HCT116 (cell line): Measurements from ENCODE around the gene TBC1D14.

ENCODE experiments used
- CTCF ChIP-seq, 3 experiments: fragments of 200-600 bp in 1 of 3; sonication (generic) in 1 of 3; IDR thresholded peaks in 2 of 3; conservative IDR thresholded peaks in 1 of 3; 2 replicates each; pipeline ENCODE4 v1.5.1; 2012 to 2017; ENCODE audit warnings: low read depth in 2 of 3, low read length in 2 of 3, antibody characterized with exemption in 1 of 3, borderline replicate concordance in 1 of 3, control low read depth in 1 of 3, mild to moderate bottlenecking in 1 of 3, mixed read lengths in 1 of 3, mixed run types in 1 of 3, moderate library complexity in 1 of 3; ENCODE audit not compliant: insufficient read depth in 1 of 3
- EGR1 ChIP-seq: IDR thresholded peaks from 2 replicates; pipeline ENCODE4 v1.6.1; 2012; ENCODE audit warnings: low read depth
- MAX ChIP-seq: IDR thresholded peaks from 2 replicates; pipeline ENCODE4 v1.6.1; 2012
- POLR2A ChIP-seq: IDR thresholded peaks from 2 replicates; pipeline ENCODE4 v1.7.0; 2011; ENCODE audit warnings: borderline replicate concordance; ENCODE audit not compliant: insufficient read depth, insufficient read length; ENCODE audit errors: extremely low read depth
- ZNF274 ChIP-seq: fragments of 200-500 bp; sonication (Bioruptor generic); IDR thresholded peaks from 2 replicates; pipeline ENCODE4 v1.6.1; 2014; ENCODE audit warnings: mild to moderate bottlenecking, low read depth, low read length, inconsistent platforms

GRCh38 chr4:7025040-7025602 is 115.5 kb downstream of the TBC1D14 start:
- TF ChIP-seq CTCF (IDR thresholded peaks at IDR 0.05 in 2 of 3, conservative IDR thresholded peaks at IDR 0.05 in 1 of 3; ENCODE audit: borderline replicate concordance in 1 of 3, insufficient read depth in 1 of 3, low read depth in 2 of 3, low read length in 2 of 3) (no peak), POLR2A (no peak), ZNF274 (no peak), EGR1 (no peak), MAX (no peak)
